MM.1S (cell line): ENCODE results near the gene TBC1D10A.

ENCODE experiments used
- DNase-seq: peaks from one replicate; pipeline ENCODE4 v3.0.0-alpha.2; 2015
- H2AFZ ChIP-seq: fragments of 300-600 bp; sonication (generic); 2 replicates; pipeline ENCODE4 v1.6.0; 2016; ENCODE audit warnings: antibody characterized with exemption, low read length
- H3F3A ChIP-seq: fragments of 300-600 bp; sonication (generic); 2 replicates; pipeline ENCODE4 v1.6.1; 2016; ENCODE audit warnings: mild to moderate bottlenecking, antibody characterized with exemption, low read length, moderate library complexity, mixed read lengths; ENCODE audit not compliant: insufficient read depth
- H3K27ac ChIP-seq: fragments of 300-600 bp; sonication (generic); 2 replicates; pipeline ENCODE4 v1.5.1; 2016; ENCODE audit warnings: mild to moderate bottlenecking, low read length
- H3K27me3 ChIP-seq: fragments of 300-600 bp; sonication (generic); replicated peaks from 2 replicates; pipeline ENCODE4 v1.6.0; 2016; ENCODE audit warnings: low read length; ENCODE audit not compliant: insufficient read depth
- H3K36me3 ChIP-seq: fragments of 300-600 bp; sonication (generic); replicated peaks from 2 replicates; pipeline ENCODE4 v1.6.1; 2016; ENCODE audit warnings: mild to moderate bottlenecking, low read length, mixed read lengths; ENCODE audit not compliant: insufficient read depth
- H3K4me1 ChIP-seq: fragments of 300-600 bp; sonication (generic); 2 replicates; pipeline ENCODE4 v1.6.1; 2016; ENCODE audit warnings: low read length, mixed read lengths
- H3K4me2 ChIP-seq: fragments of 300-600 bp; sonication (generic); 2 replicates; pipeline ENCODE4 v1.6.0; 2016; ENCODE audit warnings: low read depth, low read length
- H3K4me3 ChIP-seq: fragments of 300-600 bp; sonication (generic); 2 replicates; pipeline ENCODE4 v1.5.1; 2016; ENCODE audit warnings: low read length, mixed read lengths
- H3K79me2 ChIP-seq: fragments of 300-600 bp; sonication (generic); 2 replicates; pipeline ENCODE4 v1.6.1; 2016; ENCODE audit warnings: mixed run types, low read length, mixed read lengths
- H3K9ac ChIP-seq: fragments of 300-600 bp; sonication (generic); 2 replicates; pipeline ENCODE4 v1.6.1; 2016; ENCODE audit warnings: low read length, mixed read lengths
- H3K9me2 ChIP-seq: fragments of 300-600 bp; sonication (generic); replicated peaks from 2 replicates; pipeline ENCODE4 v1.6.1; 2016; ENCODE audit warnings: mild to moderate bottlenecking, low read length, mixed read lengths; ENCODE audit not compliant: insufficient read depth
- H3K9me3 ChIP-seq: fragments of 300-600 bp; sonication (generic); replicated peaks from 2 replicates; pipeline ENCODE4 v1.6.1; 2016; ENCODE audit warnings: mild to moderate bottlenecking, low read length, mixed read lengths; ENCODE audit not compliant: insufficient read depth
- H4K20me1 ChIP-seq: fragments of 300-600 bp; sonication (generic); 2 replicates; pipeline ENCODE4 v1.6.1; 2016; ENCODE audit warnings: mild to moderate bottlenecking, low read length, moderate library complexity, mixed read lengths; ENCODE audit not compliant: insufficient read depth
- EZH2 ChIP-seq: fragments of 300-600 bp; sonication (generic); optimal IDR thresholded peaks from 2 replicates; pipeline ENCODE3; 2017; ENCODE audit warnings: low read depth, mild to moderate bottlenecking, antibody characterized with exemption, low read length, mixed read lengths
- EZH2phosphoT487 ChIP-seq: fragments of 300-600 bp; sonication (generic); IDR thresholded peaks from 2 replicates; pipeline ENCODE4 v1.6.1; 2018; ENCODE audit warnings: antibody characterized with exemption, low read length
- TF ChIP-seq, protein P1 (sequence below): fragments of 300-600 bp; sonication (generic); IDR thresholded peaks from 2 replicates; pipeline ENCODE4 v1.5.1; 2016; ENCODE audit warnings: antibody characterized with exemption, low read length, mixed read lengths

Gene TBC1D10A

GRCh38 chr22:30296833-30297232, 29.9 kb downstream of the TBC1D10A start:
- H3K4me2 ChIP-seq, result no peak overlapping the region
- H3K9me3 ChIP-seq, result no peaks in the 10 kb centered on the region
- no peak overlapping the region for H3K9ac ChIP-seq
- H2AFZ ChIP-seq, result no peak overlapping the region
- H3F3A ChIP-seq, result no peaks in the 10 kb centered on the region
- no peaks in the 10 kb centered on the region for H3K27me3 ChIP-seq
- H3K79me2 ChIP-seq, result no peaks in the 10 kb centered on the region
- H4K20me1 ChIP-seq, result no peaks in the 10 kb centered on the region
- H3K4me1 ChIP-seq, result peaks cover 1% of the 10 kb centered on the region; the same call in 1 of the 2 replicates
- no peak overlapping the region for H3K27ac ChIP-seq
- DNase-seq, result no peak
- no peaks in the 10 kb centered on the region for H3K36me3 ChIP-seq
- no peak overlapping the region for H3K4me3 ChIP-seq
- TF ChIP-seq, protein P1, sequence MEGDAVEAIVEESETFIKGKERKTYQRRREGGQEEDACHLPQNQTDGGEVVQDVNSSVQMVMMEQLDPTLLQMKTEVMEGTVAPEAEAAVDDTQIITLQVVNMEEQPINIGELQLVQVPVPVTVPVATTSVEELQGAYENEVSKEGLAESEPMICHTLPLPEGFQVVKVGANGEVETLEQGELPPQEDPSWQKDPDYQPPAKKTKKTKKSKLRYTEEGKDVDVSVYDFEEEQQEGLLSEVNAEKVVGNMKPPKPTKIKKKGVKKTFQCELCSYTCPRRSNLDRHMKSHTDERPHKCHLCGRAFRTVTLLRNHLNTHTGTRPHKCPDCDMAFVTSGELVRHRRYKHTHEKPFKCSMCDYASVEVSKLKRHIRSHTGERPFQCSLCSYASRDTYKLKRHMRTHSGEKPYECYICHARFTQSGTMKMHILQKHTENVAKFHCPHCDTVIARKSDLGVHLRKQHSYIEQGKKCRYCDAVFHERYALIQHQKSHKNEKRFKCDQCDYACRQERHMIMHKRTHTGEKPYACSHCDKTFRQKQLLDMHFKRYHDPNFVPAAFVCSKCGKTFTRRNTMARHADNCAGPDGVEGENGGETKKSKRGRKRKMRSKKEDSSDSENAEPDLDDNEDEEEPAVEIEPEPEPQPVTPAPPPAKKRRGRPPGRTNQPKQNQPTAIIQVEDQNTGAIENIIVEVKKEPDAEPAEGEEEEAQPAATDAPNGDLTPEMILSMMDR, result no peak
- TF ChIP-seq EZH2phosphoT487 (no peak), EZH2 (no peak)
- H3K9me2 ChIP-seq, result no peaks in the 10 kb centered on the region

GRCh38 chr22:30296324-30296723, 30.4 kb downstream of the TBC1D10A start:
- H3K9me2 ChIP-seq, result no peaks in the 10 kb centered on the region
- H3K9ac ChIP-seq, result no peak overlapping the region
- no peak for TF ChIP-seq EZH2phosphoT487
- TF ChIP-seq, protein P1, result no peak
- no peak for TF ChIP-seq EZH2
- H3F3A ChIP-seq, result no peaks in the 10 kb centered on the region
- H3K4me1 ChIP-seq, result no peaks in the 10 kb centered on the region
- no peaks in the 10 kb centered on the region for H3K9me3 ChIP-seq
- H3K4me2 ChIP-seq, result no peak overlapping the region
- H2AFZ ChIP-seq, result no peak overlapping the region
- H3K79me2 ChIP-seq, result no peaks in the 10 kb centered on the region
- H3K4me3 ChIP-seq, result no peak overlapping the region
- H4K20me1 ChIP-seq, result no peaks in the 10 kb centered on the region
- H3K36me3 ChIP-seq, result no peaks in the 10 kb centered on the region
- no peak for DNase-seq
- no peaks in the 10 kb centered on the region for H3K27me3 ChIP-seq
- no peak overlapping the region for H3K27ac ChIP-seq

DNA sequence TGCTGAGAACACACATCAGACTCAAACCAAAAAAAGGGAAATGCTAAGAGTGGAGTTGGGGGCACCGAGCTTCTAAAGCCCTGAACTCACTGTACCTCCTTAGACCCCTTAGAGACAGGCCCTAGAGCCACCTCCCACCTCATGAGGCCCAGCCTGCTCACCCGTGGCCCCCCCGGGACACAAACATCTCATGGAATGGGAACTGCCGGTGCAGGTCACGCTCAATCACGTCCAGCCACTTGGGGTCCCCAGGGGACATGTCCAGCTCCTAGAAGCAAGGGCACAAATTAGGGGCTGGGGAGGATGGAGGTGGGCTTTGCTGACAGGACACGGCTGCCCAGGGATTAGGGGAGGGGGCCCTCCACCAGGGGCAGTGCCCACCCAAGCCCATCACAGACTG, 31.2 kb downstream of the TBC1D10A start:
- TF ChIP-seq EZH2phosphoT487 (no peak), EZH2 (no peak)
- TF ChIP-seq, protein P1, result no peak

More for the DNA sequence above, 31.2 kb downstream of the TBC1D10A start:
- 0 out of 2 replicates have a peak, but pooled peaks cover 2% of the 10 kb centered on the region for H3F3A ChIP-seq
- no peaks in the 10 kb centered on the region for H3K9me2 ChIP-seq
- no peak overlapping the region for H3K4me2 ChIP-seq
- H3K36me3 ChIP-seq, result no peaks in the 10 kb centered on the region
- H3K9ac ChIP-seq, result no peak overlapping the region
- no peaks in the 10 kb centered on the region for H3K27me3 ChIP-seq
- H3K9me3 ChIP-seq, result no peaks in the 10 kb centered on the region
- DNase-seq, result no peak
- no peaks in the 10 kb centered on the region for H4K20me1 ChIP-seq
- H3K4me3 ChIP-seq, result no peak overlapping the region
- H3K27ac ChIP-seq, result no peak overlapping the region
- H3K79me2 ChIP-seq, result no peaks in the 10 kb centered on the region
- H2AFZ ChIP-seq, result no peak overlapping the region
- H3K4me1 ChIP-seq, result peaks cover 2% of the 10 kb centered on the region; the same call in 1 of the 2 replicates
